Dedifferentiated amniotic fluid mesenchymal stem cell (primary cell): ENCODE measurements around the gene YIPF3.
"Not testable (repeated sequence)": the region's sequence is repeated elsewhere in the genome, so short reads cannot be mapped to it uniquely, and the experiment has no call there.

Experiments
- DNase-seq: peaks from one replicate; pipeline ENCODE4 v3.0.0-alpha.2; 2016; ENCODE audit errors: extremely low spot score

The YIPF3 gene

GRCh38 chr6:43493230-43493629 is 23.5 kb downstream of the YIPF3 start:
- no peak for DNase-seq

GRCh38 chr6:43492673-43493072 is 24.1 kb downstream of the YIPF3 start:
- no peak for DNase-seq

GRCh38 chr6:43491750-43492661 is 24.7 kb downstream of the YIPF3 start:
- DNase-seq, result peak; percentile 66

- no peak for DNase-seq
Observed at GRCh38 chr6:43490523-43490939, 26.2 kb downstream of the YIPF3 start.

GRCh38 chr6:43489277-43490072 is 27.3 kb downstream of the YIPF3 start:
- DNase-seq, result no peak

GRCh38 chr6:43488667-43489276 is 28.0 kb downstream of the YIPF3 start:
- DNase-seq, result no peak

- no peak for DNase-seq
Observed at GRCh38 chr6:43481591-43482236, 35.0 kb downstream of the YIPF3 start.

GRCh38 chr6:43481075-43481474 is 35.7 kb downstream of the YIPF3 start:
- no peak for DNase-seq

GRCh38 chr6:43478008-43478372 is 38.7 kb downstream of the YIPF3 start:
- DNase-seq, result no peak

GRCh38 chr6:43477235-43478007 is 39.3 kb downstream of the YIPF3 start, which contains the start of gene TJAP1:
TSS of gene TJAP1 (plus strand) at chr6:43477570. CDS start at chr6:43499002, 21,432 bp downstream.
- peak; percentile 84 for DNase-seq

- no peak for DNase-seq
Observed at GRCh38 chr6:43476746-43477145, 40.0 kb downstream of the YIPF3 start.

GRCh38 chr6:43475516-43475915 is 41.2 kb downstream of the YIPF3 start:
- no peak for DNase-seq

GRCh38 chr6:43472515-43472914 is 44.2 kb downstream of the YIPF3 start:
- DNase-seq, result no peak

- DNase-seq, result no peak
Observed at GRCh38 chr6:43471399-43471798, 45.3 kb downstream of the YIPF3 start.

- no peak for DNase-seq
Observed at GRCh38 chr6:43469947-43470346, 46.8 kb downstream of the YIPF3 start.

- DNase-seq, result no peak
Observed at GRCh38 chr6:43468748-43469681, 47.7 kb downstream of the YIPF3 start.

GRCh38 chr6:43468240-43468639 is 48.5 kb downstream of the YIPF3 start:
- no peak for DNase-seq

GRCh38 chr6:43467752-43468151 is 49.0 kb downstream of the YIPF3 start:
- DNase-seq, result no peak

- DNase-seq, result not testable (repeated sequence)
Observed at GRCh38 chr6:43467265-43467664, 49.5 kb downstream of the YIPF3 start.

- DNase-seq, result no peak
Observed at GRCh38 chr6:43465948-43466347, 50.8 kb downstream of the YIPF3 start.
